ENCODE data around the gene BBOF1.

The BBOF1 gene

DNA sequence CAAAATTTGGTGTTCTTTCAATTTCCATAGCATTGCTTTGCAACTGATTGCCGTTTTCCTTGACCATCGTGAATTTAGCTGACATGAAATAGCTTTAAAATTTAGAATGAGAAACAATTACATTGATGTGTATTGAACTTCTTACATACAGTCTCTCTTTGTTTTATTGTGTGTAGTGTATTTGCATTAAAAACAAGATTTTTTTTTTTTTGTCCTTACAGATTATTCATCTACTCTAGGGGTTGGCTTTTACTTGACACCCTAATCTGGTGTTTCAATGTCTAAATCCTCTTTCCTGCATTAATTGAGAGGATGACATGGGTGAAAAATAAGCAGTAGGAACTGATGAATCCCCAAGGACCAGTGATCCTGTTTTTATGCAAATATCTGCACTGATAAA is 86.2 kb downstream of the BBOF1 start:
- no peak for DNase-seq

DNA sequence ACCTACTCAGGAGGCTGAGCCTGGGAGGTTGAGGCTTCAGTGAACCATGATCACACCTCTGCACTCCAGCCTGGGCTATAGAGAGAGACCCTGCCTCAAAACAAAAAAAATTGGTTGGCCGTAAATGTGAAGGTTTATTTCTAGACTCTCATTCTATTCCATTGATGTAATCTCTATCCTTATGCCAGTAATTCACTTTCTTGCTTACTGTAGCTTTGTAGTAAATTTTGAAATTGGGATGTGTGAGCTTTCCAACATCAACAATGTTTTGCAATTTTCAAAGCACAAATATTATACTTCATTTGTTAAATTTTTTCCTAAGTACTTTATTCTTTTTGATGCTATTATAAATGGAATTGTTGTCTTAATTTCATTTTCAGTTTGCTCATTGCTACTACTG is 90.2 kb downstream of the BBOF1 start:
- DNase-seq = no peak

DNA sequence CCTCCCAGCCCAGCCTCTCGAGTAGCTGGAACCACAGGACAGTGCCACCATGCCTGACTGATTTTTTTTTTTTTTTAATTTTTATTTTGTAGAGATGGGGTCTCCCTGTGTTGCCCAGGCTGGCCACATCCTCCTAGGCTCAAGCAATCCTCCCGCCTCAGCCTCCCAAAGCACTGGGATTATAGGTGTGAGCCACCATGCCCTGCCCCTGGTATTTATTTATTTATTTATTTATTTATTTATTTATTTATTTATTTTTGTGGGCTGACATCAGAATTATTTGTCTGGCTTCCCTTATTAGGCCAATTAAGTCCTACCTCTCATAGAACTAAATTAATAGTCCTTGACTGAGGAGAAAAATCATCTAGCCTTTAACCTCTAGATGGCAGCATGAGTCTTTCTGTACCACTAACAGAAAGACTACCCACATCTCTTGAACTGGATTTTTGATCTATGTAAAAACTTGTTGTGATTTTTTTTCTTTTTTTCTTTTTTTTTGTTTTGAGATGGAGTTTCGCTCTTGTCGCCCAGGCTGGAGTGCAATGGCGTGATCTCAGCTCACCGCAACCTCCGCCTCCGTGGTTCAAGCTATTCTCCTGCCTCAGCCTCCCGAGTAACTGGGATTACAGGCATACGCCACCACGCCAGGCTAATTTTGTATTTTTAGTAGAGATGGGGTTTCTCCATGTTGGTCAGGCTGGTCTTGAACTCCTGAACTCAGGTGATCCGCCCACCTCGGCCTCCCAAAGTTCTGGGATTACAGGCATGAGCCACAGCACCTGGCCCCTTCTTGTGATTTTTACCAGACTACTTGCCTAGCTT is 92.5 kb downstream of the BBOF1 start:
- DNase-seq = peak; percentile 53
